ENCODE data around the gene CDK5RAP3.

CDK5RAP3 gene

GRCh38 chr17:47937941-47938340 lies 33.0 kb upstream of the CDK5RAP3 start:
- no peak for TF ChIP-seq EZH2 (IDR thresholded peaks at IDR 0.05; ENCODE audit: borderline replicate concordance, low read depth, low read length, severe bottlenecking)
- TF ChIP-seq CTCF (IDR thresholded peaks at IDR 0.05; ENCODE audit: borderline replicate concordance, extremely low read depth, low read length, poor library complexity, severe bottlenecking), result no peak
- DNase-seq (no peak), ATAC-seq (ENCODE audit: insufficient read depth, low read depth) (no peak)
- no peaks in the 10 kb centered on the region for H3K36me3 ChIP-seq (ENCODE audit: insufficient read depth, low read length)
- no peaks in the 10 kb centered on the region for H3K9me3 ChIP-seq (ENCODE audit: insufficient read depth, low read length, severe bottlenecking)
- H3K9ac ChIP-seq (ENCODE audit: low read depth, low read length), result no peak overlapping the region
- peaks cover 28% of the 10 kb centered on the region for H3K4me1 ChIP-seq (ENCODE audit: insufficient read depth, low read length)
- H4K20me1 ChIP-seq (ENCODE audit: insufficient read depth, low read length), result no peaks in the 10 kb centered on the region; the same call in 1 of the 2 replicates
- no peak overlapping the region for H3K27ac ChIP-seq (ENCODE audit: low read length)
- no peaks in the 10 kb centered on the region for H3K27me3 ChIP-seq (ENCODE audit: insufficient read depth, low read length, poor library complexity)
- no peak overlapping the region for H3K4me3 ChIP-seq (ENCODE audit: low read depth in 1 of 2, low read length in 2 of 2)
- H3K79me2 ChIP-seq (ENCODE audit: insufficient read depth, low read length), result peaks cover 16% of the 10 kb centered on the region
- H2AFZ ChIP-seq (ENCODE audit: low read depth, low read length), result no peak overlapping the region
- no peak overlapping the region for H3K4me2 ChIP-seq (ENCODE audit: insufficient read depth, low read length)

DNA sequence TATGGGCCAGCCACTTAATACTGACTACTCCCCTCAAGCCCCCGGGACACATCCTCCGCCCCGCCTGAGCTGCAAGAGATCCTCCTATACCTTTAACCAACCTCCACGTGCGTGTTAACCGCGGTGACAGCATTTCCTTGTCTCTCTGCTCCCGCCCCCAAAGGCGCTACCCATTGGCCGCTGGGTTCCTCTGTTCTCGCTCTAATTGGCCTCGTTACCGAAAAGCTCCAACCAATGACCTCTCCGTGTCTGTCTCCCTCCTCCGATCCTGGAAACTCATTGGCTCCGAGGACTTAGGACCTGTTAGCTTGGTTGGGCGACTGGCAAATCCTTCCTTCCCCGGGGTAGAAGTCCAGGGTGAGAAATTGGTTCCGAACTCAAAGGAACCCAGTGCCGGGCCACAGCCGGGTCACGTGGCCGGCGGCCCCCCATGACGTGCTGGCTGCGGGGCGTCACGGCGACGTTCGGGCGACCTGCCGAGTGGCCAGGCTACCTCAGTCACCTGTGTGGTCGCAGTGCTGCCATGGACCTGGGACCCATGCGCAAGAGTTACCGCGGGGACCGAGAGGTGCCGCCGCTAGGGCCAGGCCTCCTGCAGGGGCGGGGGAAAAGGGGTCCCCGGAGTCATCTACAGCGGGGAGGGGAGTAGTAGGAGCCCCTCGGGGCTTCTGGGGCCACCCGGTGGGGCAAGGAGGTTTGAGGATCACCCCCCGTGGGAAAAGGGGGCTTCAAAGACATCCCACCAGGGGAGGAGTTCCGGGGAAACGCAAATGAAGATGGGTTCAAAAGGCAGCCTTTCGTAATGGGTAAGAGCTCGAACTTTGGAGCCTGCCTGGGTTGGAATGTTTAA lies 29.4 kb upstream of the CDK5RAP3 start, which contains the start of gene PNPO:
Gene PNPO, plus strand, starts transcription at position 326 of the 850 bp plus-strand sequence. Its CDS starts 105 bp downstream, at position 431.
- no peaks in the 10 kb centered on the region; the same call in 1 of the 2 replicates for H4K20me1 ChIP-seq (ENCODE audit: insufficient read depth, low read length)
- peak within 1 kb of the TSS; percentile 88 for H3K4me2 ChIP-seq (ENCODE audit: insufficient read depth, low read length)
- H3K9me3 ChIP-seq (ENCODE audit: insufficient read depth, low read length, severe bottlenecking), result no peaks in the 10 kb centered on the region
- no peaks in the 10 kb centered on the region for H3K27me3 ChIP-seq (ENCODE audit: insufficient read depth, low read length, poor library complexity)
- ATAC-seq (ENCODE audit: insufficient read depth, low read depth) (peak; percentile 99), DNase-seq (peak; percentile 98)
- peaks cover 16% of the 10 kb centered on the region for H3K79me2 ChIP-seq (ENCODE audit: insufficient read depth, low read length)
- peaks cover 16% of the 10 kb centered on the region for H3K36me3 ChIP-seq (ENCODE audit: insufficient read depth, low read length)
- peak within 1 kb of the TSS; percentile 89 for H2AFZ ChIP-seq (ENCODE audit: low read depth, low read length)
- H3K4me3 ChIP-seq (ENCODE audit: low read depth in 1 of 2, low read length in 2 of 2), result peak within 1 kb of the TSS; percentile 61 to 83; a peak in 3 of 4 replicates
- H3K27ac ChIP-seq (ENCODE audit: low read length), result peak within 1 kb of the TSS; percentile 79
- TF ChIP-seq EZH2 (IDR thresholded peaks at IDR 0.05; ENCODE audit: borderline replicate concordance, low read depth, low read length, severe bottlenecking), result no peak
- no peak for TF ChIP-seq CTCF (IDR thresholded peaks at IDR 0.05; ENCODE audit: borderline replicate concordance, extremely low read depth, low read length, poor library complexity, severe bottlenecking)
- peak within 1 kb of the TSS; percentile 79 for H3K9ac ChIP-seq (ENCODE audit: low read depth, low read length)
- H3K4me1 ChIP-seq (ENCODE audit: insufficient read depth, low read length), result peaks cover 30% of the 10 kb centered on the region

DNA sequence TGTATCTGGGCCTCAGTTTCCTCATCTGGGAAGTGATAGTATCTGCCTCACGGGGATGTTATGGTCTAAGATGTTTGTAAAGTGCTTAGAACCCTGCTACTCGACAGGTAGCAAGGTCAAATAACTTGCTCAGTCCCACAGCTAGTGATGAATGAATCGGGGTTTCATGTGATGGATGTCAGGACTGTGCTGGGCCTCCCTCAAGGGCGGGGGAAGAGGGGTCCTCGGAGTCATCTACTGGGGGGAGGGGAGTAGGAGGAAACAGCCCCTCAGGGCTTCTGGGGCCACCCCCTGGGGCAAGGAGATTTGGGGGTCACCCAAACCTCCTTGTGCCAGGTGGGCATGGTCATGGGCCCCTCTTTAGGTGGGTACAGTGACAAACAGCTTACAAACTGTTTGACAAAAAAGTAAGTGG lies 28.8 kb upstream of the CDK5RAP3 start:
- DNase-seq, result peak; percentile 27
- Histone ChIP-seq H3K4me3 (ENCODE audit: low read depth in 1 of 2, low read length in 2 of 2) (peak overlapping the region; percentile 61 to 83; a peak in 3 of 4 replicates), H3K4me2 (ENCODE audit: insufficient read depth, low read length) (peak overlapping the region; percentile 88), H3K79me2 (ENCODE audit: insufficient read depth, low read length) (peaks cover 16% of the 10 kb centered on the region), H3K4me1 (ENCODE audit: insufficient read depth, low read length) (peaks cover 30% of the 10 kb centered on the region), H2AFZ (ENCODE audit: low read depth, low read length) (peak overlapping the region; percentile 89), H3K27ac (ENCODE audit: low read length) (peak overlapping the region; percentile 79), H4K20me1 (ENCODE audit: insufficient read depth, low read length) (no peaks in the 10 kb centered on the region), H3K27me3 (ENCODE audit: insufficient read depth, low read length, poor library complexity) (no peaks in the 10 kb centered on the region), H3K9ac (ENCODE audit: low read depth, low read length) (peak overlapping the region; percentile 79), H3K36me3 (ENCODE audit: insufficient read depth, low read length) (peaks cover 23% of the 10 kb centered on the region), H3K9me3 (ENCODE audit: insufficient read depth, low read length, severe bottlenecking) (no peaks in the 10 kb centered on the region)
- TF ChIP-seq EZH2 (IDR thresholded peaks at IDR 0.05; ENCODE audit: borderline replicate concordance, low read depth, low read length, severe bottlenecking) (no peak), CTCF (IDR thresholded peaks at IDR 0.05; ENCODE audit: borderline replicate concordance, extremely low read depth, low read length, poor library complexity, severe bottlenecking) (no peak)
- no peak for ATAC-seq (ENCODE audit: insufficient read depth, low read depth)

All from DND-41 (cell line).